ENCODE data around the gene HTR2C.

Gene HTR2C

DNA sequence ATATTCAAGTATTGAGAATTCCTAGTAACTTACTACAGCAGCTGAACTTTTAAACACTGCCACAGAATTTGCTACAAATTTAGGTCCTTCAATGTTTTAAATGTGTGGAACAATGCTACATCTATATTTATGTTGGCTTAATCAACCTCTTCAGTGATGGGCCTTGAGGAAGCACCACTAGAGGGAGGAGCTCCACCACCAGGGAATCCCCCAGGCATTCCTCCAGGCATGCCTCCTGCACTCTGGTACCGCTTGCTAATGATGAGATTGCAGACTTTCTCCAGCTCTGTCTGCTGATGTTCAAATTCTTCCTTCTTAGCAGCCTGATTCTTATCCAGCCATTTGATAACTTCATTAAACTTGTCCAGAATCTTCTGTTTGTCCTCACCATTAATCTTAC is 190.8 kb downstream of the HTR2C start (continued):
- no peak for TF ChIP-seq ZFP3 (CRISPR knock-in tag; IDR thresholded peaks at IDR 0.05)

DNA sequence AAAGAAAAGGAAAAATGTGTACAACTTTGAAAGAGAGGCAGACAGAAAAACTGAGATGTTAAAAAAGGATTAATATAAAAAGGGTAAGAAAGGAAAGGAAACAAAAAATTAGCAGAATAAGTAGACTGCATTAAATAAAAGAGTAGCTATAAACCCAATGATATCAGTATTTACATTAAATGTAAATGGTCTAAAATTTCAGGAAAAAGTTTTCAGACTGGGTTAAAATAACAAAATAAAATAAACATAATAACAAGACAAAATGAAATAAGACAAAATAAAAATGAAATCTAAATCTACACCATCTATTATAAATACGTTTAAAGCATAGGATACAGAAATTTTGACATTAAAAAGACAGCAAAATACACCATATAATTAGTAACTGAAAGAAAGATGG is 199.0 kb downstream of the HTR2C start:
- TF ChIP-seq GLIS3 (CRISPR knock-in tag; IDR thresholded peaks at IDR 0.05) (no peak), ZNF70 (CRISPR knock-in tag; IDR thresholded peaks at IDR 0.05) (no peak), ARNTL (CRISPR knock-in tag; IDR thresholded peaks at IDR 0.05; ENCODE audit: borderline replicate concordance, low read depth) (no peak), ZFP30 (CRISPR knock-in tag; IDR thresholded peaks at IDR 0.05) (no peak), ISL1 (CRISPR knock-in tag; IDR thresholded peaks at IDR 0.05) (no peak), PPARA (CRISPR knock-in tag; IDR thresholded peaks at IDR 0.05; ENCODE audit: borderline replicate concordance) (no peak), ZNF565 (CRISPR knock-in tag; conservative IDR thresholded peaks at IDR 0.05; ENCODE audit: low read depth) (no peak), TOX (CRISPR knock-in tag; IDR thresholded peaks at IDR 0.05; ENCODE audit: borderline replicate concordance) (no peak), ZC3H10 (CRISPR knock-in tag; IDR thresholded peaks at IDR 0.05) (no peak), BACH2 (CRISPR knock-in tag; IDR thresholded peaks at IDR 0.05; ENCODE audit: borderline replicate concordance) (no peak), ZFP3 (CRISPR knock-in tag; IDR thresholded peaks at IDR 0.05) (no peak), ESRRG (CRISPR knock-in tag; IDR thresholded peaks at IDR 0.05) (no peak), ZNF8 (CRISPR knock-in tag; IDR thresholded peaks at IDR 0.05) (no peak)
- TF ChIP-seq, protein P1, sequence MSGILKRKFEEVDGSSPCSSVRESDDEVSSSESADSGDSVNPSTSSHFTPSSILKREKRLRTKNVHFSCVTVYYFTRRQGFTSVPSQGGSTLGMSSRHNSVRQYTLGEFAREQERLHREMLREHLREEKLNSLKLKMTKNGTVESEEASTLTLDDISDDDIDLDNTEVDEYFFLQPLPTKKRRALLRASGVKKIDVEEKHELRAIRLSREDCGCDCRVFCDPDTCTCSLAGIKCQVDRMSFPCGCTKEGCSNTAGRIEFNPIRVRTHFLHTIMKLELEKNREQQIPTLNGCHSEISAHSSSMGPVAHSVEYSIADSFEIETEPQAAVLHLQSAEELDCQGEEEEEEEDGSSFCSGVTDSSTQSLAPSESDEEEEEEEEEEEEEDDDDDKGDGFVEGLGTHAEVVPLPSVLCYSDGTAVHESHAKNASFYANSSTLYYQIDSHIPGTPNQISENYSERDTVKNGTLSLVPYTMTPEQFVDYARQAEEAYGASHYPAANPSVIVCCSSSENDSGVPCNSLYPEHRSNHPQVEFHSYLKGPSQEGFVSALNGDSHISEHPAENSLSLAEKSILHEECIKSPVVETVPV (CRISPR knock-in tag; IDR thresholded peaks at IDR 0.05): no peak
- TF ChIP-seq, protein P2, sequence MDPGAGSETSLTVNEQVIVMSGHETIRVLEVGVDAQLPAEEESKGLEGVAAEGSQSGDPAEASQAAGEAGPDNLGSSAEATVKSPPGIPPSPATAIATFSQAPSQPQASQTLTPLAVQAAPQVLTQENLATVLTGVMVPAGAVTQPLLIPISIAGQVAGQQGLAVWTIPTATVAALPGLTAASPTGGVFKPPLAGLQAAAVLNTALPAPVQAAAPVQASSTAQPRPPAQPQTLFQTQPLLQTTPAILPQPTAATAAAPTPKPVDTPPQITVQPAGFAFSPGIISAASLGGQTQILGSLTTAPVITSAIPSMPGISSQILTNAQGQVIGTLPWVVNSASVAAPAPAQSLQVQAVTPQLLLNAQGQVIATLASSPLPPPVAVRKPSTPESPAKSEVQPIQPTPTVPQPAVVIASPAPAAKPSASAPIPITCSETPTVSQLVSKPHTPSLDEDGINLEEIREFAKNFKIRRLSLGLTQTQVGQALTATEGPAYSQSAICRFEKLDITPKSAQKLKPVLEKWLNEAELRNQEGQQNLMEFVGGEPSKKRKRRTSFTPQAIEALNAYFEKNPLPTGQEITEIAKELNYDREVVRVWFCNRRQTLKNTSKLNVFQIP (CRISPR knock-in tag; IDR thresholded peaks at IDR 0.05; ENCODE audit: borderline replicate concordance, low read depth): no peak
- TF ChIP-seq, protein P3, sequence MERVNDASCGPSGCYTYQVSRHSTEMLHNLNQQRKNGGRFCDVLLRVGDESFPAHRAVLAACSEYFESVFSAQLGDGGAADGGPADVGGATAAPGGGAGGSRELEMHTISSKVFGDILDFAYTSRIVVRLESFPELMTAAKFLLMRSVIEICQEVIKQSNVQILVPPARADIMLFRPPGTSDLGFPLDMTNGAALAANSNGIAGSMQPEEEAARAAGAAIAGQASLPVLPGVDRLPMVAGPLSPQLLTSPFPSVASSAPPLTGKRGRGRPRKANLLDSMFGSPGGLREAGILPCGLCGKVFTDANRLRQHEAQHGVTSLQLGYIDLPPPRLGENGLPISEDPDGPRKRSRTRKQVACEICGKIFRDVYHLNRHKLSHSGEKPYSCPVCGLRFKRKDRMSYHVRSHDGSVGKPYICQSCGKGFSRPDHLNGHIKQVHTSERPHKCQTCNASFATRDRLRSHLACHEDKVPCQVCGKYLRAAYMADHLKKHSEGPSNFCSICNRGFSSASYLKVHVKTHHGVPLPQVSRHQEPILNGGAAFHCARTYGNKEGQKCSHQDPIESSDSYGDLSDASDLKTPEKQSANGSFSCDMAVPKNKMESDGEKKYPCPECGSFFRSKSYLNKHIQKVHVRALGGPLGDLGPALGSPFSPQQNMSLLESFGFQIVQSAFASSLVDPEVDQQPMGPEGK (CRISPR knock-in tag; IDR thresholded peaks at IDR 0.05; ENCODE audit: borderline replicate concordance): no peak
- TF ChIP-seq, protein P4, sequence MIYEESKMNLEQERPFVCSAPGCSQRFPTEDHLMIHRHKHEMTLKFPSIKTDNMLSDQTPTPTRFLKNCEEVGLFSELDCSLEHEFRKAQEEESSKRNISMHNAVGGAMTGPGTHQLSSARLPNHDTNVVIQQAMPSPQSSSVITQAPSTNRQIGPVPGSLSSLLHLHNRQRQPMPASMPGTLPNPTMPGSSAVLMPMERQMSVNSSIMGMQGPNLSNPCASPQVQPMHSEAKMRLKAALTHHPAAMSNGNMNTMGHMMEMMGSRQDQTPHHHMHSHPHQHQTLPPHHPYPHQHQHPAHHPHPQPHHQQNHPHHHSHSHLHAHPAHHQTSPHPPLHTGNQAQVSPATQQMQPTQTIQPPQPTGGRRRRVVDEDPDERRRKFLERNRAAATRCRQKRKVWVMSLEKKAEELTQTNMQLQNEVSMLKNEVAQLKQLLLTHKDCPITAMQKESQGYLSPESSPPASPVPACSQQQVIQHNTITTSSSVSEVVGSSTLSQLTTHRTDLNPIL (CRISPR knock-in tag; IDR thresholded peaks at IDR 0.05; ENCODE audit: low read depth): no peak
- TF ChIP-seq, protein P5, sequence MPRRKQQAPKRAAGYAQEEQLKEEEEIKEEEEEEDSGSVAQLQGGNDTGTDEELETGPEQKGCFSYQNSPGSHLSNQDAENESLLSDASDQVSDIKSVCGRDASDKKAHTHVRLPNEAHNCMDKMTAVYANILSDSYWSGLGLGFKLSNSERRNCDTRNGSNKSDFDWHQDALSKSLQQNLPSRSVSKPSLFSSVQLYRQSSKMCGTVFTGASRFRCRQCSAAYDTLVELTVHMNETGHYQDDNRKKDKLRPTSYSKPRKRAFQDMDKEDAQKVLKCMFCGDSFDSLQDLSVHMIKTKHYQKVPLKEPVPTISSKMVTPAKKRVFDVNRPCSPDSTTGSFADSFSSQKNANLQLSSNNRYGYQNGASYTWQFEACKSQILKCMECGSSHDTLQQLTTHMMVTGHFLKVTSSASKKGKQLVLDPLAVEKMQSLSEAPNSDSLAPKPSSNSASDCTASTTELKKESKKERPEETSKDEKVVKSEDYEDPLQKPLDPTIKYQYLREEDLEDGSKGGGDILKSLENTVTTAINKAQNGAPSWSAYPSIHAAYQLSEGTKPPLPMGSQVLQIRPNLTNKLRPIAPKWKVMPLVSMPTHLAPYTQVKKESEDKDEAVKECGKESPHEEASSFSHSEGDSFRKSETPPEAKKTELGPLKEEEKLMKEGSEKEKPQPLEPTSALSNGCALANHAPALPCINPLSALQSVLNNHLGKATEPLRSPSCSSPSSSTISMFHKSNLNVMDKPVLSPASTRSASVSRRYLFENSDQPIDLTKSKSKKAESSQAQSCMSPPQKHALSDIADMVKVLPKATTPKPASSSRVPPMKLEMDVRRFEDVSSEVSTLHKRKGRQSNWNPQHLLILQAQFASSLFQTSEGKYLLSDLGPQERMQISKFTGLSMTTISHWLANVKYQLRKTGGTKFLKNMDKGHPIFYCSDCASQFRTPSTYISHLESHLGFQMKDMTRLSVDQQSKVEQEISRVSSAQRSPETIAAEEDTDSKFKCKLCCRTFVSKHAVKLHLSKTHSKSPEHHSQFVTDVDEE (CRISPR knock-in tag; IDR thresholded peaks at IDR 0.05): no peak
- no peak for ATAC-seq

DNA sequence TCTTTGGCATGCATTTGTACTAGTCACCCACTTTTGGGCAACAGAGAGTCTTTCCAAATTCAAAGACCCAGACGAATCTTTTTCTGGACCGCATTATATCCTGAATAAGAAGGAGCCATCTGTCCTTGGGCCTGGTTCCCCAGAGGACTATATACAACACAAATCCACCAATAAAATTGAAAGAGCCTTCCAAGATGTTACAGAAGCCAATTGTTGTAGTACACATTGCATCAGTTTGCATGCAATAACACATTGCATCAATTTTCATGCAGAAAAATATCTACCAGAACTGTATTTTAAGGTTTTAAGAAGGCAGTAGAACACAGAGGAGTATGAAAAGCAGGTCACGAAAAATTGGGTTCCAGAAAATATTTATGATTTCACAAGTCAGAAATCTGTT is 203.2 kb downstream of the HTR2C start:
- ATAC-seq: no peak
- TF ChIP-seq CSDC2 (CRISPR knock-in tag; IDR thresholded peaks at IDR 0.05) (no peak), ZNF565 (CRISPR knock-in tag; conservative IDR thresholded peaks at IDR 0.05; ENCODE audit: low read depth) (no peak), ZFP3 (CRISPR knock-in tag; IDR thresholded peaks at IDR 0.05) (no peak), BACH2 (CRISPR knock-in tag; IDR thresholded peaks at IDR 0.05; ENCODE audit: borderline replicate concordance) (no peak), ZFP30 (CRISPR knock-in tag; IDR thresholded peaks at IDR 0.05) (no peak), ESRRG (CRISPR knock-in tag; IDR thresholded peaks at IDR 0.05) (no peak), ISL1 (CRISPR knock-in tag; IDR thresholded peaks at IDR 0.05) (no peak), ZNF70 (CRISPR knock-in tag; IDR thresholded peaks at IDR 0.05) (no peak), RARB (CRISPR knock-in tag; IDR thresholded peaks at IDR 0.05) (no peak), SNAI2 (CRISPR knock-in tag; IDR thresholded peaks at IDR 0.05) (no peak), TCF4 (CRISPR knock-in tag; IDR thresholded peaks at IDR 0.05; ENCODE audit: borderline replicate concordance) (no peak)
- TF ChIP-seq, protein P3 (CRISPR knock-in tag; IDR thresholded peaks at IDR 0.05; ENCODE audit: borderline replicate concordance): no peak
- TF ChIP-seq, protein P5 (CRISPR knock-in tag; IDR thresholded peaks at IDR 0.05): no peak
- TF ChIP-seq, protein P1 (CRISPR knock-in tag; IDR thresholded peaks at IDR 0.05): no peak

Measured in SK-N-SH treated with all-trans-retinoic acid at 6 μM for 48 hours (cell line).